Trophoblast cell (in vitro differentiated cells and primary cell): ENCODE measurements around the gene SETDB1.

Experiments
- DNase-seq, 2 donors: peaks; one replicate each; pipeline ENCODE4 v3.0.0-alpha.2; 2016
- H2AFZ ChIP-seq: 2 replicates; pipeline ENCODE4 v1.6.1; 2013; ENCODE audit warnings: low read length, moderate library complexity, mild to moderate bottlenecking; ENCODE audit not compliant: insufficient read depth, poor library complexity
- H2AK5ac ChIP-seq: 2 replicates; pipeline ENCODE4 v1.6.1; 2013; ENCODE audit warnings: mild to moderate bottlenecking, low read length
- H2BK120ac ChIP-seq: 2 replicates; pipeline ENCODE4 v1.6.1; 2013; ENCODE audit warnings: low read length, mild to moderate bottlenecking, moderate library complexity; ENCODE audit not compliant: insufficient read depth, poor library complexity
- H2BK12ac ChIP-seq: 2 replicates; pipeline ENCODE4 v1.6.1; 2013; ENCODE audit warnings: mild to moderate bottlenecking, low read length, moderate library complexity
- H2BK5ac ChIP-seq: 2 replicates; pipeline ENCODE4 v1.6.1; 2013; ENCODE audit warnings: low read length, low read depth, moderate library complexity, mild to moderate bottlenecking; ENCODE audit not compliant: poor library complexity
- H3K14ac ChIP-seq: 2 replicates; pipeline ENCODE4 v1.6.1; 2013; ENCODE audit warnings: mild to moderate bottlenecking, low read length
- H3K18ac ChIP-seq: 2 replicates; pipeline ENCODE4 v1.6.1; 2013; ENCODE audit warnings: mild to moderate bottlenecking, low read length
- H3K23ac ChIP-seq: 2 replicates; pipeline ENCODE4 v1.6.1; 2013; ENCODE audit warnings: low read length
- H3K27ac ChIP-seq: 2 replicates; pipeline ENCODE4 v1.5.1; 2013; ENCODE audit warnings: low read depth, mild to moderate bottlenecking, inconsistent platforms, low read length, moderate library complexity
- H3K27me3 ChIP-seq: 2 replicates; pipeline ENCODE4 v1.6.1; 2013; ENCODE audit warnings: inconsistent platforms, mild to moderate bottlenecking, low read length, moderate library complexity; ENCODE audit not compliant: insufficient read depth
- H3K36me3 ChIP-seq, 2 experiments: 1 replicate in 1 of 2; 2 replicates in 1 of 2; pipeline ENCODE4 v1.6.1; 2013; ENCODE audit warnings: low read length in 2 of 2, mild to moderate bottlenecking in 2 of 2, moderate library complexity in 1 of 2; ENCODE audit not compliant: insufficient read depth in 2 of 2, control insufficient read depth in 1 of 2
- H3K4ac ChIP-seq: 2 replicates; pipeline ENCODE4 v1.6.1; 2013; ENCODE audit warnings: low read depth, mild to moderate bottlenecking, low read length, moderate library complexity
- H3K4me1 ChIP-seq, 2 experiments: 1 replicate in 1 of 2; 2 replicates in 1 of 2; pipeline ENCODE4 v1.6.1; 2013; ENCODE audit warnings: low read length in 2 of 2, mild to moderate bottlenecking in 2 of 2, moderate library complexity in 1 of 2; ENCODE audit not compliant: insufficient read depth in 2 of 2, control insufficient read depth in 1 of 2
- H3K4me2 ChIP-seq: 2 replicates; pipeline ENCODE4 v1.6.1; 2013; ENCODE audit warnings: inconsistent platforms, mild to moderate bottlenecking, low read length, moderate library complexity
- H3K4me3 ChIP-seq: 2 replicates; pipeline ENCODE4 v1.5.1; 2013; ENCODE audit warnings: mild to moderate bottlenecking, low read depth, low read length, inconsistent platforms
- H3K79me1 ChIP-seq: one replicate; pipeline ENCODE4 v1.6.1; 2013; ENCODE audit warnings: low read length
- H3K79me2 ChIP-seq: 2 replicates; pipeline ENCODE4 v1.6.1; 2013; ENCODE audit warnings: low read length, mild to moderate bottlenecking; ENCODE audit not compliant: control insufficient read depth, insufficient read depth, poor library complexity
- H3K9ac ChIP-seq: 2 replicates; pipeline ENCODE4 v1.6.1; 2013; ENCODE audit warnings: mild to moderate bottlenecking, low read length
- H3K9me3 ChIP-seq: 2 replicates; pipeline ENCODE4 v1.6.1; 2013; ENCODE audit warnings: low read depth, mild to moderate bottlenecking, control low read depth, inconsistent platforms, low read length; ENCODE audit not compliant: insufficient read depth
- H4K12ac ChIP-seq: 2 replicates; pipeline ENCODE4 v1.6.1; 2013; ENCODE audit warnings: low read depth, mild to moderate bottlenecking, low read length, moderate library complexity
- H4K8ac ChIP-seq: 2 replicates; pipeline ENCODE4 v1.6.1; 2013; ENCODE audit warnings: low read depth, mild to moderate bottlenecking, low read length, moderate library complexity
- H4K91ac ChIP-seq: one replicate; pipeline ENCODE4 v1.6.1; 2013; ENCODE audit warnings: low read depth, mild to moderate bottlenecking, low read length, moderate library complexity
- WGBS: extraction: QIAGEN DNeasy Blood & Tissue Kit; methylation state at CpG from one replicate; pipeline ENCODE4 v1.1.7; 2013; ENCODE audit warnings: missing lambda C conversion rate; ENCODE audit not compliant: insufficient read length, insufficient coverage; ENCODE audit errors: extremely low coverage; 5-methylcytosine and 5-hydroxymethylcytosine counted together

SETDB1 gene

DNA sequence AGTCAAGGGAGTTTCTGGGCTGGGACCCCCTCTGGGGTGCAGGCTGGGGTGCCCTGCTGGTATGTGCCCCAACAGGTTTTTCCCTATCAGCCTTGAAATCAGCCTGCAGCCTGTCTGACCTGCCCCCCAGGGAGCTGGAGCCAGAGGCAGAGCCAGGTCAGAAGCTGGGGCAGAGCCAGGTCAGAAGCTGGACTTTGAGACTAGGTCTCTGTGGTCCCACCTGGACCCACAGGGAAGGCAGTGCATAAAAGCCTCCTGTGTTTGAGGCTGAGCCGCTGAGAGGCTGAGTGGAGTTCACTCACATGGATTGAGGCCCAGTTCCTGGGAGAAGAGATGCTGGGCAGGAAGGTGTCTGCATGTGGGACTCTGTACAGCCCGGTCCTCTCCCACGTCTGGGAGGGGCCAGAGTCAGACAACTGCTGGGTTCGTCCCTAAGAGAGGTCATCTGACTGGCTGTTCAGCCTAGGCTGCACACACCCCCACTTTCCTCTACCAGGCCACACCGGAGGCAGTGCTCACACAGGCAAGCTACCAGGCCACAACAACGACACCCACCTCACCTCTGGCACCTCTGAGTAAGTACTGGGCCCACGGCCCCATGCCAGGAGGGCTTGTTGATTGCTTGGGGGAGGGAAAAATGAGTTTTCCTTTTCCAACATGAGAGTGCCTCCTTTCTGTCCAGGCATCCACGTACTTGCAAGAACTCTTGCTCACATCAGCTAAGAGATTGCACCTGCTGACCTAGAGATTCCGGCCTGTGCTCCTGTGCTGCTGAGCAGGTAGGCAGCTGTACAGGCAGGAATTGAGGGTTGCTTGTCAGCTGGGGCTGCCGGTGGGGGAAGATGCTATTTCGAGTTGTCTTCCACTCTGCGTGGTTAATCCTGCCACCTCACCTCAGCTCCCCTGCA, 55.9 kb downstream of the SETDB1 start, which contains the start of gene ANXA9:
TSS of gene ANXA9 (plus strand) at position 488 of the 908 bp plus-strand sequence. CDS start 814 bp downstream, outside the sequence.
- Histone ChIP-seq H2AK5ac (peak within 1 kb of the TSS; percentile 38), H3K27me3 (no peaks in the 10 kb centered on the region), H3K27ac (peak within 1 kb of the TSS; percentile 1), H4K12ac (no peak within 1 kb of the TSS), H3K9me3 (no peaks in the 10 kb centered on the region), H3K9ac (no peak within 1 kb of the TSS), H3K23ac (no peak within 1 kb of the TSS), H3K18ac (no peak within 1 kb of the TSS), H2BK12ac (no peak within 1 kb of the TSS), H3K4me1 (peaks cover 21 to 36% of the 10 kb centered on the region in 2 experiments), H2BK5ac (no peak within 1 kb of the TSS), H3K79me1 (no peaks in the 10 kb centered on the region), H3K4me3 (no peak within 1 kb of the TSS), H2BK120ac (no peak within 1 kb of the TSS), H3K14ac (peak within 1 kb of the TSS; percentile 20), H3K4ac (no peak within 1 kb of the TSS), H3K4me2 (peak within 1 kb of the TSS; percentile 17), H3K79me2 (no peaks in the 10 kb centered on the region), H4K8ac (no peak within 1 kb of the TSS), H4K91ac (peak within 1 kb of the TSS; percentile 39), H3K36me3 (no peaks in the 10 kb centered on the region), H2AFZ (no peak within 1 kb of the TSS)
- DNase-seq = no peak
- WGBS = no CpG with 5 or more reads among the region's 12 CpGs

DNA sequence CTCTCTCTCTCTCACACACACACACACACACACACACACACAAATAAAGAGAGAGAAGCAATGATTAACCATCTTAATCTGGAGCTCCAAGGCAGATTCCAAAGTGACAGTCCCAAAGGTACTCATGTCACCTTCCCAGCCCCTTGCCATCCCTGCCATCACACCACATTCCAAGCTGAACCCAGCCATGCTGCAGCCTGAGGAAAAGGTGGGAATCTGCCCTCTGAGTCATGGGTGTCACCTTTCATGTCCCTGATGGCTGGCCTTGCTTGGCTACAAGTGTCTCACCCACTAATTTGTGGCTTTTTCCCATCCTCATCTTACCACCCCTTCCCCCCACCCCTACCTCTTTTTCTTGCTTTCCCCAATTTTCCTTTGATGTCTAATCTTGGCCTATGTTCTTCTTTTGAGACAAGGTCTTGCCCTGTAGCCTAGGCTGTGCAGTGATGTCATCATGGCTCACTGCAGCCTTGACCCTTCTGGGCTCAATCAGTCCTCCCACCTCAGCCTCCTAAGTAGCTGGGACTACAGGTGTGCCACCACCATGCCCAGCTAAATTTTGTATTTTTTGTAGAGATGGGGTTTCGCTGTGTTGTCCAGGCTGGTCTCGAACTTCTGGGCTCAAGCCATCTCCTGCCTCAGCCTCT, 59.1 kb downstream of the SETDB1 start:
- H3K4ac ChIP-seq = no peak overlapping the region
- no peak overlapping the region for H4K8ac ChIP-seq
- no peaks in the 10 kb centered on the region for H3K36me3 ChIP-seq
- no peaks in the 10 kb centered on the region for H3K9me3 ChIP-seq
- no peak for DNase-seq
- H4K91ac ChIP-seq = no peak overlapping the region
- H2AFZ ChIP-seq = no peak overlapping the region
- no peak overlapping the region for H3K4me3 ChIP-seq
- no peak overlapping the region for H2BK5ac ChIP-seq
- no peak overlapping the region for H2AK5ac ChIP-seq
- H3K27me3 ChIP-seq = no peaks in the 10 kb centered on the region
- no peaks in the 10 kb centered on the region for H3K79me1 ChIP-seq
- no peak overlapping the region for H3K14ac ChIP-seq
- H4K12ac ChIP-seq = no peak overlapping the region
- no peak overlapping the region for H3K18ac ChIP-seq
- H3K23ac ChIP-seq = no peak overlapping the region
- WGBS = no CpG with 5 or more reads among the region's 2 CpGs
- no peak overlapping the region for H3K4me2 ChIP-seq
- peaks cover 17 to 32% of the 10 kb centered on the region in 2 experiments for H3K4me1 ChIP-seq
- no peak overlapping the region for H3K27ac ChIP-seq
- no peak overlapping the region for H3K9ac ChIP-seq
- H3K79me2 ChIP-seq = no peaks in the 10 kb centered on the region
- no peak overlapping the region for H2BK120ac ChIP-seq
- no peak overlapping the region for H2BK12ac ChIP-seq

DNA sequence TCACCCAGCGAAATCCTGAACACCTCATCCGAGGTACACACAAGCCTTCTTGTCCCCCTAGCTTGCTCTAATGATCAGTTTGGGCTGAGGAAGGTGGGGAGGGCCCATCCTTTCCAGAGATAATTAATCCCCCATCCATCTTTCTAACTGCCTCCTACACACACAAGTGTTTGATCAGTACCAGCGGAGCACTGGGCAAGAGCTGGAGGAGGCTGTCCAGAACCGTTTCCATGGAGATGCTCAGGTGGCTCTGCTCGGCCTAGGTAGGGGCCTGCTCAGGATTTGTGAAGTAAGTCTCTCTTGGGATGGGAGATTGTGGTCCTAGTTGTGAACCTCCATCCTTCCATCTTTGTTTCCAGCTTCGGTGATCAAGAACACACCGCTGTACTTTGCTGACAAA, 61.8 kb downstream of the SETDB1 start:
- H3K79me2 ChIP-seq = no peaks in the 10 kb centered on the region
- no peak overlapping the region for H2BK5ac ChIP-seq
- no peak overlapping the region for H3K27ac ChIP-seq
- no peak overlapping the region for H3K4me2 ChIP-seq
- no peaks in the 10 kb centered on the region for H3K79me1 ChIP-seq
- no peak overlapping the region for H3K23ac ChIP-seq
- H2BK120ac ChIP-seq = no peak overlapping the region
- no peaks in the 10 kb centered on the region for H3K36me3 ChIP-seq
- no peak overlapping the region for H4K91ac ChIP-seq
- H3K4me3 ChIP-seq = no peak overlapping the region
- no peak overlapping the region for H3K18ac ChIP-seq
- H2BK12ac ChIP-seq = no peak overlapping the region
- H2AFZ ChIP-seq = no peak overlapping the region
- no peaks in the 10 kb centered on the region for H3K9me3 ChIP-seq
- no peak overlapping the region for H4K8ac ChIP-seq
- no peak overlapping the region for H3K14ac ChIP-seq
- no peak overlapping the region for H3K9ac ChIP-seq
- peaks cover 2 to 12% of the 10 kb centered on the region in 2 experiments for H3K4me1 ChIP-seq
- DNase-seq = no peak
- H3K4ac ChIP-seq = no peak overlapping the region
- no peaks in the 10 kb centered on the region for H3K27me3 ChIP-seq
- no peak overlapping the region for H4K12ac ChIP-seq
- WGBS = no CpG with 5 or more reads among the region's 7 CpGs
- H2AK5ac ChIP-seq = no peak overlapping the region

DNA sequence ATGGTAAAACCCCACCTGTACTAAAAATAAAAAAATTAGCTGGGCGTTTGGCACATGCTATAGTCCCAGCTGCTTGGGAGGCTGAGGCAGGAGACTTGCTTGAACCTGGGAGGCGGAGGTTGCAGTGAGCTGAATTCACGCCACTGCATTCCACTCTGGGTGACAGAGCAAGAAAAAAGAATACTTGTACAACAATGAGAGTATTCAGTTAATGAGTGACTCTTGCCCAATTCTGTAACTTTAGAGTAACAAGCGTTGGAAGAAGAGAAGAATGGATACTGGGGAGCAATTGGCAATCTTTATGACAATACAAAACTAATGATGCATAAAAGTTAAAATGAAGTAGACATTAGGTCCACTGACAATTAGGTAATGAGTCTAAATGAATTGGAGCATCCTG, 66.5 kb downstream of the SETDB1 start:
- no peaks in the 10 kb centered on the region for H3K79me1 ChIP-seq
- H3K4me1 ChIP-seq = no peaks in the 10 kb centered on the region
- H3K9ac ChIP-seq = no peak overlapping the region
- H3K27me3 ChIP-seq = no peaks in the 10 kb centered on the region
- no peak overlapping the region for H3K27ac ChIP-seq
- no peaks in the 10 kb centered on the region for H3K9me3 ChIP-seq
- no peak overlapping the region for H2BK5ac ChIP-seq
- no peak overlapping the region for H2AFZ ChIP-seq
- no peak overlapping the region for H3K14ac ChIP-seq
- no peak for DNase-seq
- no peak overlapping the region for H2AK5ac ChIP-seq
- H2BK120ac ChIP-seq = no peak overlapping the region
- no peak overlapping the region for H3K18ac ChIP-seq
- no peak overlapping the region for H3K4me3 ChIP-seq
- H2BK12ac ChIP-seq = no peak overlapping the region
- WGBS = no CpG with 5 or more reads among the region's 4 CpGs
- H4K91ac ChIP-seq = no peak overlapping the region
- no peaks in the 10 kb centered on the region for H3K79me2 ChIP-seq
- H3K36me3 ChIP-seq = peaks cover 0 to 2% of the 10 kb centered on the region in 2 experiments
- no peak overlapping the region for H4K12ac ChIP-seq
- no peak overlapping the region for H3K23ac ChIP-seq
- H3K4me2 ChIP-seq = no peak overlapping the region
- no peak overlapping the region for H3K4ac ChIP-seq
- H4K8ac ChIP-seq = no peak overlapping the region
